DOHH2 (cell line): ENCODE data around the gene PPCDC.

Experiments used
- EZH2phosphoT487 ChIP-seq: fragments of 200-600 bp; sonication (generic); IDR thresholded peaks from 2 replicates; pipeline ENCODE4 v1.6.1; 2017; ENCODE audit warnings: borderline replicate concordance, mild to moderate bottlenecking, antibody characterized with exemption, low read length, moderate library complexity, mixed read lengths
- TF ChIP-seq, protein P1 (sequence below): fragments of 200-600 bp; sonication (generic); IDR thresholded peaks from one replicate; pipeline ENCODE4 v1.5.1; 2014; ENCODE audit warnings: antibody characterized with exemption, mild to moderate bottlenecking, low read depth, low read length; ENCODE audit not compliant: poor library complexity, severe bottlenecking

DNA sequence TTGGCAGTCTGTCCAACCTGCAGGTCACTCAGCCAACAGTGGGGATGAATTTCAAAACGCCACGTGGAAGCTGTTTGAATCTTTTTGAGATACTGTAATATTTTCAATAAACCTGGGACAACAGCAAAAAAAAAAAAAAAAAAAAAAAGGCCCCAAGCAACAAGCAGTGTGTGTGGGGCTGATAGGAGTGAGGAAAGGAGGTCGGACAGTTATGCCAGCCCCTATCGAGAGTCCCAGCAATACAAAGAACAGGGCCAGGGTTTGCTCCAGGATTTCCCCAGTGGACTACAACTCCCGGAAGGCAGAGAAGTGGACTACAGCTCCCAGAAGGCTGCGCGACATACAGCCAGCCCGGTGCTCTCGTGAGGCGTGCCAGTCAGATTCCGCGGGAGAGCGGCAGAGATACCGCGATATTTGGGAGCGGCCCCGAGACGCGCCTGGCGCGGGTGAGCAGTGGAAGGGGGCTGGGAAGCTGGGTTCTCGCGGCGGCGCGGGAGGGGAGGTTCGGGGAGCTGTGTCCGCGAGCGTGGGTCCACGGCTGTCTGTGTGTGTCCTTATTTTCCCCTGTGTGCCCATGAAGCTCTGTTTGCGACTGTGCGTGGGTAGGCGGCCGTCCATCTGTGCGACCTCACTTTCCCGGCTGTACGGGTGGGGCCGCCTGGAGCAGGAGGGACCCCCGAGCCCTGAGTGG lies at the start of gene PPCDC:
- TF ChIP-seq, protein P1, sequence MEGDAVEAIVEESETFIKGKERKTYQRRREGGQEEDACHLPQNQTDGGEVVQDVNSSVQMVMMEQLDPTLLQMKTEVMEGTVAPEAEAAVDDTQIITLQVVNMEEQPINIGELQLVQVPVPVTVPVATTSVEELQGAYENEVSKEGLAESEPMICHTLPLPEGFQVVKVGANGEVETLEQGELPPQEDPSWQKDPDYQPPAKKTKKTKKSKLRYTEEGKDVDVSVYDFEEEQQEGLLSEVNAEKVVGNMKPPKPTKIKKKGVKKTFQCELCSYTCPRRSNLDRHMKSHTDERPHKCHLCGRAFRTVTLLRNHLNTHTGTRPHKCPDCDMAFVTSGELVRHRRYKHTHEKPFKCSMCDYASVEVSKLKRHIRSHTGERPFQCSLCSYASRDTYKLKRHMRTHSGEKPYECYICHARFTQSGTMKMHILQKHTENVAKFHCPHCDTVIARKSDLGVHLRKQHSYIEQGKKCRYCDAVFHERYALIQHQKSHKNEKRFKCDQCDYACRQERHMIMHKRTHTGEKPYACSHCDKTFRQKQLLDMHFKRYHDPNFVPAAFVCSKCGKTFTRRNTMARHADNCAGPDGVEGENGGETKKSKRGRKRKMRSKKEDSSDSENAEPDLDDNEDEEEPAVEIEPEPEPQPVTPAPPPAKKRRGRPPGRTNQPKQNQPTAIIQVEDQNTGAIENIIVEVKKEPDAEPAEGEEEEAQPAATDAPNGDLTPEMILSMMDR: no peak
- TF ChIP-seq EZH2phosphoT487: no peak
